GM19463 (cell line): ENCODE results near the gene CHAC1.

ENCODE experiments used
- ATAC-seq: cut with Tn5 transposase; IDR thresholded peaks from one replicate; pipeline ENCODE4 v1.9.1; 2021; ENCODE audit warnings: mild to moderate bottlenecking, moderate library complexity; ENCODE audit not compliant: unreplicated experiment

CHAC1 gene

DNA sequence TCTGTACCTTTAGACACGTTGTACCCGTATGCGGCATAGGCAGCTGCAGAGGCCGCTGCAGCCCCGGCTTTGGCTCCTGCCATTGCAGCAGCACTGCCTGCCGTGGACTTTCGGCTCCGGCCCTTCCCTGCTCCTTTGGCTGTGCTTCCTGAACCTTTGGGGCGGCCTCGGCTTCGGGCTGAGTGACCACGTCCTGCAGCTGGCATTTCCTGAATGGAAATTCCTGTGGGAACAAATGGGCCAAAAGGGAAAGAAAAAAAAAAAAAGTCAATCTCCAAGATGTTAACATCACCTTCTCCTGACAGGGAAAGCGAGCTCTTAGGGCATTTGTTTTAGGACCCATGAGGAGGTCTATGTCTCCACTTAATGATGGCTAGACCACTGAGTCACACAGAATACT is 29.6 kb downstream of the CHAC1 start:
- ATAC-seq, result no peak

DNA sequence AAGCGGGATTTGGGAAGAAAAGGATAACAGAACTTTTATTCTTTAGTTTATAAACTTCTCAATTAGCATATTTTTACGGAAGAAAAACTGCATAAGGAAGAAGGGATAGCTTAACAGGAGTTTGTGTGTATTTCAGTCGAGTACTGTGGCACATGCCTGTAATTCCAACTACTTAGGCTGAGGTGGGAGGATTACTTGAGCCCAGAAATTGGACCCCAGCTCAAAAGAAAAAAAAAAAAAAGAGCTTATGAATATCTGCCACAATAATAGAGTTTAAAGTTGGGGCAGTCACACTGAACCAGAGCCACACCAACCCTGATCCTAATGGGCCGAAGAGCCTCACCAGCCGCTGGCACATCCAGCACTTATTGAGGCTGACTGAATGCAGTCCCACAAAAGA is 31.1 kb downstream of the CHAC1 start:
- ATAC-seq, result no peak

DNA sequence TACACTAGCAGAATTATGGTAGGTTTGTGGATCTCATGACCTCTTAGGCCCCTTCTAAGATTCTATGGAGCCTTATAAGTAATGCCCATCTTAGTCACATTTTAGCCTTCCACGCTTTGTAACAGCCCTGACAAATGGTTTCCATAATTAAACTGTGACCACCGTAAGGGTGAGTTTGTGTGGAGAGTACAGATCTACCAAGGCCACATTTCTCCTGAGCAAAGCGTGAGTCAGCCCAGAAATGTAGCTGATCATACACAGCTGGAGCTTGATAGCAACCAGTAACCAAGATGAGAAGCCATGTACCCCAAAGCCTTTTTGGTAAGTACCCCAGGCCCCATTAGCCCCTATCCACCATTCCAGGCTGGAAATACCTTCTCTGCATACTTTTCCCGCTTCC is 31.7 kb downstream of the CHAC1 start:
- ATAC-seq, result no peak

DNA sequence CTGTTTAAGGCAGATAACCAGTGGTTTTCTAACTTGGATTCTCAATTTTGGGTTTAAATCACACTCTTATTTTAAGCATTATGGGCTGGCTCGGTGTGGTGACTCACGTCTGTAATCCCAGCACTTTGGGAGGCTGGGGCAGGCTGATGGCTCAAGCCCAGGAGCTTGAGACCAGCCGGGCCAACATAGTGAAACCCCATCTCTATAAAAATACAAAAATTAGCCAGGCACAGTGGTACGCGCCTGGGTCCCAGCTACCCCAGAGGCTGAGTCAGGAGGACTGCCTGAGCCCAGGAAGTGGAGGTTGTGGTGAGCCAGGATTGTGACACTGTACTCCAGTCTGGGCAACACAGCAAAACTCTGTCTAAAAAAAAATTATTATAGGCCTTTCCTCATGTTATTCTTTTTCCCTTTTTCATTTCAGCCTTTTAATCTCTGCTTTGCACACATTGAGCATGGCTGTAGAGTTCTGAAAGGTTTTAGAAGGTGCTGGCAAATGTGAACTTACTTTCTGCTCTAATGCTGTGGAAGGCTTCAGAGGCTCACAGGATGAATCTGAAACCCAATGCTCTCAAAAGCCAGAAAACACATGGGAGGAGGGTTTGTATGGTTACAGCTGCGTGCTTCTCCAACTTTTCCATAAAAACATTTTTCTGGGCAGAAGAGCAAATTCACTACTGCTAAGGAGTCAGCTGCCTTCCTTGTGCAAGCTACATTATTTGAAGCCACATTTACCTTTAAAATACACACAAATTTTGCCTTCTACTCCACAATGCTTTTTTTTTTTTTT is 32.5 kb downstream of the CHAC1 start:
- ATAC-seq, result no peak

DNA sequence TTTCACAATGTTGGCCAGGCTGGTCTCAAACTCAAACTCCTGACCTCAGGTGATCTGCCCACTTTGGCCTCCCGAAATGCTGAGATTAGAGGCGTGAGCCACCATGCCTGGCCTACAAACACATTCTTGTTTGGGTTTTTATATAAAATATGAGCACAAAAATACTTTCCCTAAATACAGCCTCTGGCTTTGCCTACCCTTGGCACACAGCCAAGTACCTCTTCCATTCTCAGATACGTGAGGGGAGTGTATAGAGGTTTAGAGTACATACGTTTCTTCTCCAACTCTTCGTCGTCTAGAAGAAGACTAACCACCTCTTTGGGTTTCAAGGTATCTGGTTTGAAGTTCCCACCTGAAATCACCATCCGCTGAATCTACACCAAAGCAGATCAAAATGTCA is 33.5 kb downstream of the CHAC1 start:
- ATAC-seq, result no peak

DNA sequence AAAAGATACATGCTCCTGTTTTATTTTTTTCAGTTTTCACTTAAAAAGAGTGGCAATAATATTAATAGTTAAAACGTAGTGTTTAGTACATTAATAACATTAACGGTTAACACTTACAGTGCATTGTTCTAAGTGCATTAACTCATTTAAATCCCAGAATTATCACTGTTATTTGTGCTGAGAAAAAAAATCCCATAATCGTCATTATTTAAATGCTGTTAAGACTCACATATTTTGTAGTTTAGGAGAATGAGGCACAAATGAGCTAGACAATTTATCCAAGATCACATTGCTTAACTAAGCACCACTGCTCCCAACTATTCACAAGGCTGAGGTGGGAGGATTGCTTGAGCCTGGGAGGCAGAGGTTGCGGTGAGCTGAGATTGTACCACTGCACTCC is 34.9 kb downstream of the CHAC1 start:
- no peak for ATAC-seq

DNA sequence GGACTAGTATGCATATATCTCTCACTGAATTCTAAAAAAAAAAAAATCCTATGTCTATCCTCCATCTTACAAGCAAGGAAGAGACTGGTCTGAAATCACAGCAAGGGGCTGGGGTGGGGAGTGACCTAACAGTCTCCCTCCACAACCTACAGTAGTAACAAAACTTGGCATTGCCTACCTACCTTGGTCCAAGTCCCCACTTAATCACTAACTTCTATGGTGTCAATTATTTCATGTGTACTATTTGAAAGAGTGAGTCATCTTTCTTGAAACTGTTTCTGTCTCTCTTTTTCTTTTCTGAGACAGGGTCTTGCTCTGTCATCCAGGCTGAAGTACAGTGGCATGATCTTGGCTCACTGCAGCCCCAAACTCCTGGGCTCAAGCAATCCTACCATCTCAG is 36.8 kb downstream of the CHAC1 start:
- ATAC-seq, result no peak

DNA sequence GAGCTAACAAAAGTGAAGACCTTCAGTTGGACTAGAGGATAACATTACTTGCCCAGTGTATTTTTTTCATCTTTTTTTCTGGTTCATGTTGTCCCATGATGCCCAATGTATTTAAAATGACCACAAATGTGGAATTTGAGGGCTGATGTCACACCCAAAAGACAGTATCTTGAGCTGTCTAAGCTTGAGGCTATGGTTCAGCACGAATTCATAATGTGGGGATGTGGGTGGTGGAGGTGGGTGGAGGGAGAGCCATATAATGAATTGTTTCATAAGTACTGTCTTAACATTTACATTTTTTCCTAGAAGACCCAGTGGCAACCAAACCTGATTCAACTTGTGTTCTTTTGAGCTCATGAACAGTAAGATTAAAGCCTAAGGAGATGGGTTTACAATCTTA is 37.5 kb downstream of the CHAC1 start:
- no peak for ATAC-seq

DNA sequence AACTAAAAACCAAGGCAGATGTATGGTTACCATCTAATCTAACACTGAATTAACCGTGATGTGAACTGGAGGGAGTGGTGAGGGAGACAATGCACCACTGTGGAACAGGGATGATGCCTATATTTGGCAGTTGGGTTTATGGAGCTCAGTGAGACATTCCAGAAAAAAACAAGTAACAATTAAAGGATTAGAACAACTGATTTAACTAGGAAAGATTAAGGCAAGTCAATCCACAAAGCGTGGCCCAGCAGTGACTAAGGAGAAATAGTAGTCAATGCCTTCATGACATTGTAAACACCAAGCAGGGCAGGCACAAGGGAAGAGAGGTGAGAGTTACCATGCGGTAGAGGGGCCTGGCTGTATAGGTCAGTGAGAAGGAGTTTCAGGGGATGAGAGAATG is 38.1 kb downstream of the CHAC1 start:
- no peak for ATAC-seq

DNA sequence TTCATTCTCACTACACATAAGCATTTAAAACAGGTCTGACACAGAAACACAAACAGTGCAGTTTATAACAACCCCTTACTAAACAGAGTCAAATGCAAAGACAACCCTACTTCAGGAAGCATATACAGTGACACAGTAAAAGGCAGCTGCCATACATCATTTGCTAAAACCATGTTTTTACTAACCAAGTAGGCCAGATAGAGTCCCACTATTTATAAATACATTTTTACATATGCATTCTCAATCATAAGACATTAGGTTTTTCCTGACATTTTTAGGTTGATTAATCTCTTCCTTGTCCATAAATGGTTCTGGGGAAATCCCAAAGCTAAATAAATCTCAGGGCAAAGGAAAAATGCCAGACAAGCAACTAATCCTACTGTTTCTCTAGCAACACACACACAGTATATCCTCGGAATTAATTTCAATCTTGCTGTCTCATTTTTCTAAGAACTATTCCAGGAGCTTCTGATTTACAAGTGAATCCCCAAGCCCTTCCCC is 39.0 kb downstream of the CHAC1 start:
- no peak for ATAC-seq

DNA sequence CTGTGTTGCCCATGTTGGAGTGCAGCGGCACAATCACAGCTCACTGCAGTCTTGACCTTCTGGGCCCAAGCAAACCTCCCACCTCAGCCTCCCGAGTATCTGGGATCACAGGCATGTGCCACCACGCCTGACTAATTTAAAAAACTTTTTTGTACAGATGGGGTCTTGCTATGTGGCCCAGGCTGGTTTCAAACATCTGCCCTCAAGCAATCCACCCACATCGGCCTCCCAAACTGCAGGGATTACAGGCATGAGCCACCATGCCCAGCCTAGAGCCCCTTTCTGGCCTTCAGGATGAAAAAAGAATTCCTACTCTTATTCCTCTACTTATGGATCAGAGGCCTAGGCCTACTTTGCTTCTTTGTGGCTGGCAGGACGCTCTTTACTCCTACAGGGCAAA is 39.6 kb downstream of the CHAC1 start:
- no peak for ATAC-seq

DNA sequence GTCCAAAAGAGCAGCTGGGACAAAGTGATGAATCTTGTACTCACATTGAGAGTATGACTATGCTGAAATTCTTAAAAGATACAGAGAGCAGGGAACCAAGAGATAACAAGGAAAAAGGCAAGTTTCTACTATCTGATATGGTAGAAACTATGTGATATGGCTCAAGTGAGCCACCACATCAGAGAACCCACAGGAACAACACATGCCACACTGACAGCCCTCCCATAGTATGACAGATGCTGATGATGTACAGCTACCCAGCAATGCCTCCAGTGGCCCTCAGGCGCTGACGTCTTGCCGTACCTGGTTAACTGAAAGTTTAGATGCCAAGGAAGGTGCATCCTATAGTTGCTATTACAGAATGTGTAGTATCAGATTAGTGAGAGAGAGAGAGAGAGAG is 42.4 kb downstream of the CHAC1 start:
- ATAC-seq, result no peak

DNA sequence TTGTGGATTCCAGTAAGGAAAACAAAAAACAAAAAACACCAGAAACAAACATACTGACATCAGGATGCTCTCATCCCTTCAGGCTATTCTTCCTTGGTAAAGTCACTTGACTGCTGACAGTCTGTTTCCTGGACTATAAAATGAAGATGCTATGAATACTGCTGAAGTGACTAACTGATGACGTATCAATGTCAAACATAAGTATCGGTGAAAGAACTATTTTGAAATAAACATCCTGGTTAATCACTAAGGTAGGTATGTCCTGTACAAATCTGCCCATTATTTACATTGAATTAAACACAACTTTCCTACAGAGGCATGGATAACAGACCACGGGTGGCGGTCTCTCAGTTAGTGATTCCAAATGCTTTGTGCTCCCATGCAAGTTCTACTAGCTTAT is 45.9 kb downstream of the CHAC1 start:
- no peak for ATAC-seq

DNA sequence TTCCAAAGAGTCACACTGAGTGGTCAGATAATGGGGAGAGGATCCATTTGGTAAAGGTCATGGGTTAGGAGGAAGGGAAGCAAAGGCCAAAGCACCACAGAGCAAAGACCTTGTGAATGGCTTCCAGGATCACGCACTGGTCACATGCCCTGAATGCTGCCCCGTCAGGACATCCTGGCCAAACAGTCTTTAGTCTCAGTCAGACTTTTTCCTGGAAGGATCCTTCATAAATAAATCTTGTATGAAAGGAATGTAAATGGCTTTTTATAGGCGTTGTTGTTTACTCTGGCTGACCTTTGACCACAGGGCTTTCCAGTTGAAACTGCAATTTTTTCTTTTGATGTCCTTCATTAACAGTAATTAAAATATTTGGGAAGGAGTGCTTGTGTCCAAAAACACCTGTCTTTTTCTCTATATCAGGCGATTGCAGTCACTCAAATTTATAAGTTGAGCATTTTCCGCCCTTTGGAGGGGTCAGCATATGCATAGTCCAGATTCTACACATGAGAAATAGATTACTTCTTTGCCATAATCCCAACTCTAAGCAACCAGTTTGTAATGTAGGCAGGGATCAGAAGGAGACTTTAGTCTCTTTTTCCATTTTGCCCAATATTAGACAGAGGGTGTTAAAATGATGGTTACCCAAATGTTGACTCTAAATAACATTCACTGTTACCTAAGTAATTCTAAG is 48.4 kb downstream of the CHAC1 start:
- no peak for ATAC-seq

DNA sequence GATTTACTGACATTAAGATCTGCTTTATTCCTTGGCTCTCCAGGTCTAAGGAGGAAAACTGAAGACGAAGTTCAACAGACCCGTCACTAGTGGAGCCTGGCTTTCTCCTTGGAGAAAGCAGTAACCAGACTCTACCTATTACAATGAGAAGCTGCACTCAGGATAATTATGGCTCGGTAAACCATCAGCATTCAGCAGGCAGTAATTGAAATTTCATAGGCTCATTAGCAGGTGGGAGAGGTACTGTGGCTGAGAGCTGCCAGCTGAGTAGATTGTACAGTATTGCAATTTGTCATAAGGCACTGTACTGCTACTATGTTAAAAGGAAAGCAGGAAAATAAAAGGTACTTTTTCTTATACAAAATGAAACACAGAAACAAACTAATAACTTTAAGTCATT is 51.2 kb downstream of the CHAC1 start:
- ATAC-seq, result no peak
